H9 (cell line): ENCODE results near the gene CAMK1G. TPM values are rescaled to one million over a fixed set of nuclear protein-coding genes. Genes with fewer than 3 reads are reported as not detected.

Source experiments
- DNase-seq: peaks from one replicate; pipeline ENCODE4 v3.0.0-alpha.2; 2017
- H2AFZ ChIP-seq: one replicate; pipeline ENCODE4 v1.6.1; 2013; ENCODE audit warnings: mild to moderate bottlenecking, low read length, control low read depth, moderate library complexity
- H2AK5ac ChIP-seq: 2 replicates; pipeline ENCODE4 v1.6.1; 2013; ENCODE audit warnings: low read length, control low read depth, mixed read lengths; ENCODE audit not compliant: insufficient read length
- H2BK120ac ChIP-seq: one replicate; pipeline ENCODE4 v1.6.1; 2013; ENCODE audit warnings: low read depth, mild to moderate bottlenecking, low read length, control low read depth, inconsistent platforms; ENCODE audit not compliant: poor library complexity, severe bottlenecking
- H2BK12ac ChIP-seq: 2 replicates; pipeline ENCODE4 v1.6.1; 2013; ENCODE audit warnings: low read length, control low read depth, mixed read lengths, low read depth; ENCODE audit not compliant: insufficient read length
- H2BK15ac ChIP-seq: 2 replicates; pipeline ENCODE4 v1.6.1; 2013; ENCODE audit warnings: low read depth, low read length, control low read depth
- H2BK20ac ChIP-seq: one replicate; pipeline ENCODE4 v1.6.1; 2013; ENCODE audit warnings: low read depth, mild to moderate bottlenecking, low read length, control low read depth, inconsistent platforms; ENCODE audit not compliant: poor library complexity, severe bottlenecking
- H2BK5ac ChIP-seq: 2 replicates; pipeline ENCODE4 v1.6.1; 2013; ENCODE audit warnings: low read length, control low read depth, mixed read lengths; ENCODE audit not compliant: insufficient read length
- H3K14ac ChIP-seq: 2 replicates; pipeline ENCODE4 v1.6.1; 2013; ENCODE audit warnings: low read length, control low read depth; ENCODE audit not compliant: insufficient read depth
- H3K18ac ChIP-seq: 2 replicates; pipeline ENCODE4 v1.6.1; 2013; ENCODE audit warnings: low read depth, mild to moderate bottlenecking, mixed read lengths, low read length, control low read depth; ENCODE audit not compliant: insufficient read length
- H3K23ac ChIP-seq: 2 replicates; pipeline ENCODE4 v1.6.1; 2013; ENCODE audit warnings: low read length, control low read depth, mixed read lengths, low read depth; ENCODE audit not compliant: insufficient read length
- H3K23me2 ChIP-seq: 2 replicates; pipeline ENCODE4 v1.6.1; 2013; ENCODE audit warnings: low read depth, mild to moderate bottlenecking, mixed read lengths, low read length, control low read depth; ENCODE audit not compliant: insufficient read length, poor library complexity, severe bottlenecking
- H3K27ac ChIP-seq: 2 replicates; pipeline ENCODE4 v1.5.1; 2013; ENCODE audit warnings: low read length, control low read depth, mixed read lengths, low read depth; ENCODE audit not compliant: insufficient read length
- H3K27me3 ChIP-seq: 2 replicates; pipeline ENCODE4 v1.6.1; 2013; ENCODE audit warnings: low read length, control low read depth, inconsistent platforms; ENCODE audit not compliant: insufficient read depth
- H3K4ac ChIP-seq: 2 replicates; pipeline ENCODE4 v1.6.1; 2013; ENCODE audit warnings: low read depth, mild to moderate bottlenecking, control low read depth, inconsistent platforms, low read length, moderate library complexity
- H3K4me1 ChIP-seq: 2 replicates; pipeline ENCODE4 v1.6.1; 2013; ENCODE audit warnings: low read length, control low read depth, inconsistent platforms; ENCODE audit not compliant: insufficient read depth
- H3K4me2 ChIP-seq: 2 replicates; pipeline ENCODE4 v1.6.1; 2013; ENCODE audit warnings: low read length, control low read depth, mixed read lengths; ENCODE audit not compliant: insufficient read length, insufficient read depth
- H3K56ac ChIP-seq: 2 replicates; pipeline ENCODE4 v1.6.1; 2013; ENCODE audit warnings: low read depth, mild to moderate bottlenecking, mixed read lengths, low read length, control low read depth; ENCODE audit not compliant: insufficient read length
- H3K79me1 ChIP-seq: 2 replicates; pipeline ENCODE4 v1.6.1; 2013; ENCODE audit warnings: low read depth, mild to moderate bottlenecking, moderate library complexity, low read length, control low read depth, inconsistent platforms; ENCODE audit not compliant: insufficient read depth, poor library complexity, severe bottlenecking
- H3K79me2 ChIP-seq: 2 replicates; pipeline ENCODE4 v1.6.1; 2013; ENCODE audit warnings: low read length, control low read depth, inconsistent platforms; ENCODE audit not compliant: insufficient read depth
- H3K9ac ChIP-seq: 2 replicates; pipeline ENCODE4 v1.6.1; 2013; ENCODE audit warnings: low read length, control low read depth, mixed read lengths; ENCODE audit not compliant: insufficient read length; ENCODE audit errors: extremely low read depth
- H3K9me3 ChIP-seq: one replicate; pipeline ENCODE4 v1.6.1; 2013; ENCODE audit warnings: low read depth, low read length, inconsistent platforms; ENCODE audit not compliant: control insufficient read depth
- H3T11ph ChIP-seq: one replicate; pipeline ENCODE4 v1.6.1; 2013; ENCODE audit warnings: mild to moderate bottlenecking, low read length, control low read depth, inconsistent platforms
- H4K20me1 ChIP-seq: one replicate; pipeline ENCODE4 v1.6.1; 2013; ENCODE audit not compliant: control insufficient read depth, insufficient read length, insufficient read depth
- H4K5ac ChIP-seq: 2 replicates; pipeline ENCODE4 v1.6.1; 2013; ENCODE audit warnings: low read depth, mild to moderate bottlenecking, mixed read lengths, low read length, control low read depth; ENCODE audit not compliant: insufficient read length
- H4K8ac ChIP-seq: replicated peaks from 2 replicates; pipeline ENCODE4 v1.6.1; 2013; ENCODE audit warnings: low read length, control low read depth, mixed read lengths, low read depth; ENCODE audit not compliant: insufficient read length
- H4K91ac ChIP-seq: 2 replicates; pipeline ENCODE4 v1.6.1; 2013; ENCODE audit warnings: low read depth, mild to moderate bottlenecking, moderate library complexity, mixed read lengths, low read length, control low read depth; ENCODE audit not compliant: insufficient read length
- H3K27ac Mint-ChIP-seq, 3 experiments: 2 replicates in 2 of 3; 3 replicates in 1 of 3; pipeline ENCODE4 v1.8.0; 2020 to 2021; ENCODE audit warnings: mixed read lengths in 3 of 3, mild to moderate bottlenecking in 1 of 3, moderate library complexity in 1 of 3
- H3K27me3 Mint-ChIP-seq: 2 replicates; pipeline ENCODE4 v1.8.0; 2021; ENCODE audit warnings: low read depth, mild to moderate bottlenecking, moderate library complexity, mixed read lengths
- H3K36me3 Mint-ChIP-seq, 3 experiments: 2 replicates in 2 of 3; 3 replicates in 1 of 3; pipeline ENCODE4 v1.8.0; 2020 to 2021; ENCODE audit warnings: low read depth in 3 of 3, mixed read lengths in 3 of 3; ENCODE audit not compliant: insufficient read depth in 1 of 3
- H3K4me1 Mint-ChIP-seq, 2 experiments: 2 replicates each; pipeline ENCODE4 v1.8.0; 2020; ENCODE audit warnings: mixed read lengths in 2 of 2
- H3K4me3 Mint-ChIP-seq, 2 experiments: 2 replicates in 1 of 2; 3 replicates in 1 of 2; pipeline ENCODE4 v1.8.0; 2020 to 2021; ENCODE audit warnings: mild to moderate bottlenecking in 2 of 2, mixed read lengths in 2 of 2, moderate library complexity in 1 of 2
- H3K9me3 Mint-ChIP-seq, 2 experiments: 2 replicates in 1 of 2; 3 replicates in 1 of 2; pipeline ENCODE4 v1.8.0; 2020; ENCODE audit warnings: mild to moderate bottlenecking in 2 of 2, mixed read lengths in 2 of 2, moderate library complexity in 1 of 2
- CTCF ChIP-seq: fragments of 200-600 bp; sonication (generic); conservative IDR thresholded peaks from 3 replicates; pipeline ENCODE4 v1.8.0; 2021; ENCODE audit warnings: antibody characterized with exemption, mild to moderate bottlenecking
- WGBS: extraction: QIAGEN DNeasy Blood & Tissue Kit; methylation state at CpG from one replicate; pipeline ENCODE4 v1.1.7; 2013; ENCODE audit warnings: missing lambda C conversion rate, low lambda C conversion rate, mixed read lengths; ENCODE audit not compliant: insufficient read length; ENCODE audit errors: extremely low coverage; 5-methylcytosine and 5-hydroxymethylcytosine counted together
- total RNA-seq: library from RNA; stranded (reverse); gene quantifications from 2 replicates; pipeline ENCODE4 v1.2.1, GENCODE V29; 2021

The CAMK1G gene
- total RNA-seq, 1 experiment from 2014 or later: 0.28 TPM

GRCh38 chr1:209653915-209654351 is 70.4 kb downstream of the CAMK1G start:
- Histone ChIP-seq H2BK20ac (no peak overlapping the region), H4K20me1 (no peaks in the 10 kb centered on the region), H3K18ac (no peak overlapping the region), H3K79me1 (no peaks in the 10 kb centered on the region), H3K56ac (no peak overlapping the region), H2AFZ (no peak overlapping the region), H3K9ac (no peak overlapping the region), H2BK5ac (no peak overlapping the region), H3K27ac (no peak overlapping the region), H3K4me2 (no peak overlapping the region), H3K79me2 (no peaks in the 10 kb centered on the region), H4K5ac (no peak overlapping the region), H2AK5ac (no peak overlapping the region), H4K8ac (no peak overlapping the region), H3K23me2 (no peaks in the 10 kb centered on the region), H3K4ac (no peak overlapping the region), H2BK120ac (no peak overlapping the region), H3K4me1 (no peaks in the 10 kb centered on the region), H3K9me3 (no peaks in the 10 kb centered on the region), H2BK12ac (no peak overlapping the region), H3T11ph (no peak overlapping the region), H3K23ac (no peak overlapping the region), H3K14ac (no peak overlapping the region), H4K91ac (no peak overlapping the region), H2BK15ac (no peak overlapping the region), H3K27me3 (no peaks in the 10 kb centered on the region)
- H3K36me3 Mint-ChIP-seq: no peaks in the 10 kb centered on the region
- no CpG with 5 or more reads among the region's 7 CpGs for WGBS
- H3K4me3 Mint-ChIP-seq: no peak overlapping the region
- no peak overlapping the region; a peak in 1 of 7 replicates for H3K27ac Mint-ChIP-seq
- peaks cover 5% of the 10 kb centered on the region for H3K27me3 Mint-ChIP-seq
- DNase-seq: no peak
- no peaks in the 10 kb centered on the region for H3K9me3 Mint-ChIP-seq
- TF ChIP-seq CTCF: no peak
- H3K4me1 Mint-ChIP-seq: peaks cover 25 to 32% of the 10 kb centered on the region in 2 experiments
